ENCODE data around the gene PAX6.

- TF ChIP-seq CTCF (IDR thresholded peaks at IDR 0.05), result no peak
- no peak for TF ChIP-seq POLR2A (IDR thresholded peaks at IDR 0.05)
Measured at GRCh38 chr11:31770011-31770700, 41.0 kb downstream of the PAX6 start.

All from transverse colon (tissue), 3 donors.